Endodermal cell (in vitro differentiated cells): ENCODE results near the gene SLC6A5. TPM values are rescaled to one million over a fixed set of nuclear protein-coding genes. Genes with fewer than 3 reads are reported as not detected.

Experiments used
- DNase-seq: peaks from one replicate; pipeline ENCODE4 v3.0.0-alpha.2; 2017
- H3K27ac ChIP-seq: 2 replicates; pipeline ENCODE4 v1.5.1; 2013; ENCODE audit warnings: mild to moderate bottlenecking, low read depth, low read length, moderate library complexity
- H3K27me3 ChIP-seq: 2 replicates; pipeline ENCODE4 v1.6.1; 2013; ENCODE audit warnings: mild to moderate bottlenecking, low read length, moderate library complexity; ENCODE audit not compliant: insufficient read depth, control insufficient read depth, poor library complexity, severe bottlenecking
- H3K36me3 ChIP-seq: 2 replicates; pipeline ENCODE4 v1.7.0; 2013; ENCODE audit warnings: mild to moderate bottlenecking, low read length, moderate library complexity; ENCODE audit not compliant: control insufficient read depth, insufficient read depth
- H3K4me1 ChIP-seq: one replicate; pipeline ENCODE4 v1.7.0; 2013; ENCODE audit warnings: low read length; ENCODE audit not compliant: control insufficient read depth, insufficient read depth
- H3K4me3 ChIP-seq: 2 replicates; pipeline ENCODE4 v1.5.1; 2013; ENCODE audit warnings: mild to moderate bottlenecking, low read length, moderate library complexity
- H3K9ac ChIP-seq: 2 replicates; pipeline ENCODE4 v1.6.1; 2013; ENCODE audit warnings: mild to moderate bottlenecking, low read length, moderate library complexity; ENCODE audit not compliant: poor library complexity, severe bottlenecking; ENCODE audit errors: extremely low read depth
- H3K9me3 ChIP-seq: 2 replicates; pipeline ENCODE4 v1.6.1; 2013; ENCODE audit warnings: mild to moderate bottlenecking, low read length, moderate library complexity; ENCODE audit not compliant: control insufficient read depth
- H3K27ac Mint-ChIP-seq: 2 replicates; pipeline ENCODE4 v1.8.0; 2020; ENCODE audit warnings: mixed read lengths
- H3K27me3 Mint-ChIP-seq: 2 replicates; pipeline ENCODE4 v1.8.0; 2021; ENCODE audit warnings: mild to moderate bottlenecking, mixed read lengths; ENCODE audit not compliant: insufficient read depth
- H3K36me3 Mint-ChIP-seq: 2 replicates; pipeline ENCODE4 v1.8.0; 2020; ENCODE audit warnings: low read depth, mixed read lengths
- H3K4me1 Mint-ChIP-seq: 2 replicates; pipeline ENCODE4 v1.8.0; 2020; ENCODE audit warnings: mixed read lengths
- H3K4me3 Mint-ChIP-seq: 2 replicates; pipeline ENCODE4 v1.8.0; 2020; ENCODE audit warnings: mild to moderate bottlenecking, moderate library complexity, mixed read lengths
- H3K9me3 Mint-ChIP-seq: 2 replicates; pipeline ENCODE4 v1.8.0; 2020; ENCODE audit warnings: mild to moderate bottlenecking, mixed read lengths
- WGBS, 2 experiments: methylation state at CpG; one replicate each; pipeline versions ENCODE4 v1.1.5 to v1.1.7; 2013; ENCODE audit warnings: missing lambda C conversion rate in 2 of 2, mixed read lengths in 1 of 2; ENCODE audit not compliant: insufficient coverage in 1 of 2, insufficient read length in 1 of 2; 5-methylcytosine and 5-hydroxymethylcytosine counted together
- total RNA-seq, 2 donors: library from RNA; stranded (reverse); fragmentation: NEBNext Ultra II Directional in 1 of 2; extraction: Animal tissue kit (Norgen Biotek cat#: 25700) in 1 of 2; gene quantifications; 2 replicates in 1 of 2; 3 replicates in 1 of 2; pipeline ENCODE4 v1.2.1, GENCODE V29; 2021
- TF ChIP-seq, protein P1 (sequence below): fragments of 200-600 bp; sonication (generic); conservative IDR thresholded peaks from 2 replicates; pipeline ENCODE4 v1.5.0; 2021; ENCODE audit warnings: antibody characterized with exemption, mild to moderate bottlenecking

Gene SLC6A5
- total RNA-seq, 2 donors from 2014 or later: not detected

DNA sequence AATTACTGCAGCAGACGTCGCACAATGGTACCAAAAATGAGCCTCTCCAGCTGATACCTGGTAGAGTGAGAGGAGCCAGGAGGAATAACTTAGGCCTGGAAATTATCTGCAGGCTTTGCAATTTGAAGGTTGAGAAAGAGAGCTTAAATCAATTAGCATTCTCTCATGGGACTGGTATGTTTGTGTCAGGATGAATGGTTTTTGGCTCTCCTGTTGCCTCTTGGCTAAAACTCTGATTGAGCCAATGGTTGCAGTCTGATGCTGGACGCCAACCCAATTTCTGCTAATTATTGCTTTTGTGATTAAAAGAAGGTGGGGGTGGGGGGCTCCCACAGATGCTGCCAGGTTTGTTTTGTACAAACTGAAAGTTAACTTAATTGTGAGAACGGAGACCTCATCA lies 57.5 kb downstream of the SLC6A5 start:
- H3K36me3 Mint-ChIP-seq: no peaks in the 10 kb centered on the region
- TF ChIP-seq, protein P1, sequence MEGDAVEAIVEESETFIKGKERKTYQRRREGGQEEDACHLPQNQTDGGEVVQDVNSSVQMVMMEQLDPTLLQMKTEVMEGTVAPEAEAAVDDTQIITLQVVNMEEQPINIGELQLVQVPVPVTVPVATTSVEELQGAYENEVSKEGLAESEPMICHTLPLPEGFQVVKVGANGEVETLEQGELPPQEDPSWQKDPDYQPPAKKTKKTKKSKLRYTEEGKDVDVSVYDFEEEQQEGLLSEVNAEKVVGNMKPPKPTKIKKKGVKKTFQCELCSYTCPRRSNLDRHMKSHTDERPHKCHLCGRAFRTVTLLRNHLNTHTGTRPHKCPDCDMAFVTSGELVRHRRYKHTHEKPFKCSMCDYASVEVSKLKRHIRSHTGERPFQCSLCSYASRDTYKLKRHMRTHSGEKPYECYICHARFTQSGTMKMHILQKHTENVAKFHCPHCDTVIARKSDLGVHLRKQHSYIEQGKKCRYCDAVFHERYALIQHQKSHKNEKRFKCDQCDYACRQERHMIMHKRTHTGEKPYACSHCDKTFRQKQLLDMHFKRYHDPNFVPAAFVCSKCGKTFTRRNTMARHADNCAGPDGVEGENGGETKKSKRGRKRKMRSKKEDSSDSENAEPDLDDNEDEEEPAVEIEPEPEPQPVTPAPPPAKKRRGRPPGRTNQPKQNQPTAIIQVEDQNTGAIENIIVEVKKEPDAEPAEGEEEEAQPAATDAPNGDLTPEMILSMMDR: no peak
- no peak overlapping the region for H3K4me3 ChIP-seq
- no peak for DNase-seq
- H3K4me1 Mint-ChIP-seq: peaks cover 6% of the 10 kb centered on the region
- no peaks in the 10 kb centered on the region for H3K4me1 ChIP-seq
- peaks cover 97% of the 10 kb centered on the region for H3K27me3 ChIP-seq
- H3K9me3 Mint-ChIP-seq: no peaks in the 10 kb centered on the region
- no peak overlapping the region for H3K27ac ChIP-seq
- peaks cover 95% of the 10 kb centered on the region for H3K27me3 Mint-ChIP-seq
- H3K9ac ChIP-seq: no peak overlapping the region
- H3K9me3 ChIP-seq: no peaks in the 10 kb centered on the region
- H3K36me3 ChIP-seq: no peaks in the 10 kb centered on the region
- WGBS, 2 experiments: 87 to 93% methylated on average over 2 to 4 of the region's 4 CpGs
- no peak overlapping the region for H3K27ac Mint-ChIP-seq
- no peak overlapping the region for H3K4me3 Mint-ChIP-seq

DNA sequence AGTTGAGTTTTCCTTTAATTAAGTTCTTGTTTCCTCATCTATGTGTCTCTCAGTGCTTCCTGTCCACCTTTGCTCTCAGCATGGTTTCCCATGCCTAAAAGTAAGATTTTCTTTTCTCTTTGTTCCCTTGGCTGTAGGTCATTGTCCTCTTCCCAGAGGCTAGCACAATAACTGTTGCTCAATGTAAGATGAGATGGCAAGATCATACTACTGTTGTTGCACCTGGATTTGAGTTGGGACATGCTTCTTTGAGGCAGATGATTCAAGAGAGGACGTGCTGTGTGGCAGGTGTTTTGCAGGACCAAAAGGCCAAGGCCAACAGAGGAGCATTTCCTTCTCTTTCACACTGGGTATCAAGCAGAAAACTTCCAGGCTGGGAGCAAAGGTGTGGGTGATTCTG lies 58.7 kb downstream of the SLC6A5 start:
- H3K4me1 Mint-ChIP-seq: peaks cover 6% of the 10 kb centered on the region
- no peak overlapping the region for H3K4me3 Mint-ChIP-seq
- WGBS, 2 experiments: 67 to 90% methylated on average over 1 of the region's 1 CpG
- H3K27me3 ChIP-seq: peaks cover 97% of the 10 kb centered on the region
- H3K4me3 ChIP-seq: no peak overlapping the region
- TF ChIP-seq, protein P1: no peak
- DNase-seq: no peak
- no peaks in the 10 kb centered on the region for H3K9me3 Mint-ChIP-seq
- H3K9me3 ChIP-seq: no peaks in the 10 kb centered on the region
- H3K36me3 Mint-ChIP-seq: no peaks in the 10 kb centered on the region
- no peaks in the 10 kb centered on the region for H3K36me3 ChIP-seq
- H3K9ac ChIP-seq: no peak overlapping the region
- peaks cover 95% of the 10 kb centered on the region for H3K27me3 Mint-ChIP-seq
- H3K4me1 ChIP-seq: no peaks in the 10 kb centered on the region
- H3K27ac ChIP-seq: no peak overlapping the region
- H3K27ac Mint-ChIP-seq: no peak overlapping the region

DNA sequence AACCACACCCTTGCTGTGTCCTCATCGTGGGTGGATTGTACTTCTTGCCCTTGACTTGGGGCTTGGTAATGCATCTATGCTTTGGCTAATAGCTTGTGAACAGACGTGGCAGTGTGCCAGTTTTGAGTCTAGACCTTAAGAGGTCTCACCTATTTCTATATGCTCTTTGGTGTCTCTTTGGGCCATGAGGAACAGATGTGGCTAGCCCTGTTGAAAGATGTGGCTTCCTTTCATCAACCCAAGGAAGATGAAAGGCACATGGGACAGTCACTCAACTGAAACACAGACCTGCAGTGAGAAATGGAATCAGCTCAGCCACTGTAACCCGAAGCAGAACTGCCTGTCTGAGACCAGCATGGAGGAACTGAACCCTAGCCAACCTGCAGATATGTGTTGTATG lies 62.0 kb downstream of the SLC6A5 start:
- H3K36me3 ChIP-seq: no peaks in the 10 kb centered on the region
- Mint-ChIP-seq H3K4me3 (no peak overlapping the region), H3K9me3 (no peaks in the 10 kb centered on the region), H3K36me3 (no peaks in the 10 kb centered on the region), H3K27ac (no peak overlapping the region), H3K27me3 (peaks cover 95% of the 10 kb centered on the region), H3K4me1 (peaks cover 6% of the 10 kb centered on the region)
- H3K27ac ChIP-seq: no peak overlapping the region
- peaks cover 97% of the 10 kb centered on the region for H3K27me3 ChIP-seq
- H3K9ac ChIP-seq: no peak overlapping the region
- no peaks in the 10 kb centered on the region for H3K4me1 ChIP-seq
- WGBS, 2 experiments: 85 to 87% methylated on average over 3 of the region's 3 CpGs
- DNase-seq: no peak
- TF ChIP-seq, protein P1: no peak
- H3K4me3 ChIP-seq: no peak overlapping the region
- H3K9me3 ChIP-seq: no peaks in the 10 kb centered on the region
